Measurements from ENCODE around the gene APCDD1L.

The APCDD1L gene

DNA sequence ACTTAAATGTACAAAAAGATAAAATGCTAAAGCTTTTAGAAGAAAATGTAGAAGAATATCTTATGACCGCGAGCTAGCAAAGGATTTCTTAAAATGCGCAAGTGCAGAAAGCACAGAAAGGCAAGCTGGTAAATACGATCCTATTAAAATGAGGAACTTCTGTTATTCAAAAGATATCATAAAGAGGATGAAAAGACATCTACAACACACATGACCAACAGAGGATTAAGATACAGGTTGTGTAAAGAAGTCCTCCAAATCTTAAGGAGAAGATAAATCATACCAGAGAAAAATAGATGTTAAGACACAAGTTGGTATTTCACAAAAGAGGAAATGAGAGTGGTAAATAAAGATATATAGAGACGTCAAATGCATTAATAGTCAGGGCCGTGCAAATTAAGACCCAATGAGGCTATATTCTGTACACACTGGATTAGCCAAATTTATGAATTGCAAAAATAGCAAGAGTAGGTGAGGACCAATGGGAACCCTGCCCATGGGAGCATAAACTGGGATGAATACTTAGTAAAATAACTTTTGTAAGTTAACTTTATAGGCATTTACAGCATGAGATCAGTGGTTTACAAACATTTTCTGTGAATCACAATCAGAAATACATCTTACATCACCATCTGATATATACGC is 23.0 kb downstream of the APCDD1L start:
- no peak for DNase-seq (ENCODE audit: low spot score)

DNA sequence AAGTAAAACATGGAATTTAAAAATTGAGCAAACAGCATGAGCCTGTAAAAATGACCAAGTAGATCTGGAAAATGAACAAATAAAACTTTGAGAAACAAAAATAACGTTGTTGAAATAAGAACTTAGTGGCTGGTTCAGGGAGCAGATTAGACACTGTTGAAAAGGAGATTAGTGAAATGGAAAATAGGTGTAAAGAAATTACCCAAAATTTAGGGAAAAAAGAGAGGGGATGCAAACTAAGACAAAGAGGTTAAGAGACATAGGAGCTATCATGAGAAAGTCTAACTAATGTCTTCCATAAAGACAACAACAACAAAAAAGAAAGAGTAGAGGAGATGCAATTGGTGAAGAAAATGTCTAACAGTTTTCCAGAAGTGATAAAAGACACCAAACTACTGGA is 29.0 kb downstream of the APCDD1L start:
- no peak for DNase-seq (ENCODE audit: low spot score)

DNA sequence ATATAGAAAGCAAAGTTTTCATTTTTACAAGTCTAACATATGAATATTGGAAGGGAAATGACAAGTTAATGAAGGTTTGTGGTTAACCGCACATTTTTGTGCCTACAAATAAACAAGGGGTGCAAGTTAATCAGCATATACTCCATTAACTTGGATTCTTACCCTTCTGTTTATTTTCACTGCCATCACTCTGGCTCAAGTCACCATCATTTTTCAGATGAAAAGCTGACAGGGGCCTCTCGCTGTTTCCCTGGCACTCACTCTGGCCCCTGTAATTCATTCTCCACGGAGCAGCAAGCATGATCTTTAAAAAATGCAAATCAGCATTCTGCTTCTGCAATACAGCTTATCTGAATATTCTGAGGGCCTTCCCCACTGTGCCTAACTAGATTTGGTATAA is 29.8 kb downstream of the APCDD1L start:
- DNase-seq (ENCODE audit: low spot score), result no peak

DNA sequence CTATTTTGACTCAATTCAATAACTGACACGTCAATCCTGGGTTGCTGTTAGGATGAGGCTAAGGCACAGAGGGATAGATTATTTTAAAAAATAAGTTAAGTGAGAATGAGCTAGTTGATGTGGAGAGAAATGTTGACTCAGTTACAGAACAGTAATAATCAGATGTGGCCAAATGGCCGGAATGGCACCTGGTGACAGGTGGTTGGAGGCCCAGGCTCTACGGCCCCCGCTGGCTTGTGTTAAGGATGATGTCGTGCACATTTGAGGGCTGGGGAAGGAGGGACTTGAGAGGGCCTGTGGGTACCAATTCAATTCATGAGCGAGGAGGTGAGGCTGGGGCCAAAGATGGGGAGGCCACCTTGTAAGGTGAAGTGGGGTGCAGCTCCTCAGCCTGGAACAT is 31.7 kb downstream of the APCDD1L start:
- DNase-seq (ENCODE audit: low spot score), result no peak

DNA sequence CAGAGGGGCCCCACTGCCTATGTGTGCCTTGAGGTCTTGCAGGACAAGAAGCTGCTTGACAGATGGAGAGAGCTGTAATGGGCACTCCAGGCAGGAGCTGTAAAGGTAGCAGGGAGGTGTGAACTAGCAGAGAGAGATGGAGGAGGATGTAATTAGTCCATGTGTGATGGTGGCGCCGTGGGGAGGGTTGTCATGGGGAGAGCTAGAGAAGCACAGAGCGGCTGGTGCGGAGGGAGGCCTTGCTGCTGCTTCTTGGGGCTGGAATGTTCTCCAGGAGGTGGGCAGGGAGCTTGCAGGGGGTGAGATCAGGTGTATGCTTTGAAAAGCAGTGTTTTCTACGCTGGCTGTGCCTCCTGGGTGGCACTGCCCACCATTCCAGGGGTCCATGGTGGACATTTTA is 32.1 kb downstream of the APCDD1L start:
- no peak for DNase-seq (ENCODE audit: low spot score)

DNA sequence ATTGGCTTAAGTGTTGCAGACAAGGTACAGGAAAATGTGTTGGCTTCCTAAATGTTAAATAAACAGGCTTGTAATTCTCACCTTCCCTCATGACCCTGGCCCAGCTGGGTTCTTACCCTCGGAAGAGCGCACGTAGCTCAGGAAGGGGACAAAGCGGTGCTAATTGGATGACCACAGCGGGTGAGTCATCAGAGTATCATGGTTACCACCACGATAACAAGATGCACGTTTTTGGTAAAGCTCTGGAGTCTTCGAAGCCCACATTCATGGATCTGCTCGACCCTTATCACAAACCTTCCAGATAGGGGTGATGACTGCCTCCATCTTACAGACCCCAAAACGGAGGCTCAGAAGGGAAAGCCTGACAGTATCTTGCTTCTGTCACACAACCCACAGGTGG is 32.8 kb downstream of the APCDD1L start:
- no peak for DNase-seq (ENCODE audit: low spot score)

DNA sequence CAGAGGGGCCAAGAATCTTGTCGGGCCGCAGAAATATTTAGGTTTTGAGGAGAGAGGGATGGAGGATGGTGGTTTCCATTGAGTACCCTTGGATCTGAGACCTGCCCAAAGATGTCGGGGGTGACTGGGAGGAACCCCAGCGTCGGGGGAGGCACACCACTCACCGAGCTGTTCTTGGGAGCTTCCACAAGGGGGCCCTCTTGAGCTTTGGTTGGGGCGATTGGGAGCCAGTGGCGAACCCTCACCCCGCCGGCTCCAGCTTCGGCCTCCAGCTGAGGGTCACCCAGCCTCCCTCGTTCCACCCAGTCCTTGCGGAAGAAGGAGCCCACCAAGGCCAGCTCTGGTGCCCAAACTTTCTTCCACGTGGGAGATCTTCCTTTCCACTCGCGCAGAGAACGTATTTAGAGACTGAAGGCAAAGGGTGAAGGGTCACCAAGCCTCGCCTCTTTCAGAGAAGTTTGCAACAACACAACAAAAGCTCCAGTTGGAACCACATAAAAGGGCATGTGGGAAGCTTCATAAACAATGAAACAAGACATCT is 33.6 kb downstream of the APCDD1L start:
- peak; percentile 88 for DNase-seq (ENCODE audit: low spot score)

DNA sequence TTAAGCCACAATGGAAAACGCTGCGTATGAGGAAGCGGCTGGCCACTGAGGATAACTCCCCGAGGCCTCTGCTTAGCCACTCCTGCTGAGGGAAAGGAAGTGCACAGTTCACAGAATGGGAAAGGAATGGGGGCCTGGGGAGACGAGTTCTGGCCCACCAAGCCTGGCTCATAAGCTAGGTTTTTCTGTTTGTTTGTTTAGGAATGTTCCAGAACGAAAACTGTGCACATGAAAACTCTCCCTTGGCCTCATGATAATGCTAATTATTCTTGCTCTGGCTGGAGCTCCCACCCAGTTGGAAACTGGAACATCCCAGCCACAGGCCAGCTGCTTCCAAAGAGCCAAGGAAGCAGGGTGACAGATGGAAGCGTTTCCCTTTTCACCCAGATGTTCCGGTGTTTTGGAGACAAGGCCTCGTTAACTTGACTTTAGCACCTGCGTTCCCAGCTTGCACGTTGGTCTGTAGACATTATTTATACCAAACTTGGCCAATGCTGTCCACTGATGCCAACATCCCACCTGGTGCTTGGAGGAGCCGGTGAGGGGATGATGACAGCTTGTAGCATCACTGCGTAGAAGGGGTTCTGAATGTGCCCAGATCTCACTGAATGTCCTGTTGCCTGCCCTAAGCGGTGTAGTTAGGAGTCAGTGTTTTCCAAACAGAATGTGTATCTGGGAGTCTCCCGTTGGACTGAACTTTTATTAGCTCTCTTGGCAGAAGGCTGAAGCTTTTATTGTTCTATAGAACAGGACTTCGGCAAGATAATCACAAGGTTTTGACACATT is 34.5 kb downstream of the APCDD1L start:
- DNase-seq (ENCODE audit: low spot score), result no peak

DNA sequence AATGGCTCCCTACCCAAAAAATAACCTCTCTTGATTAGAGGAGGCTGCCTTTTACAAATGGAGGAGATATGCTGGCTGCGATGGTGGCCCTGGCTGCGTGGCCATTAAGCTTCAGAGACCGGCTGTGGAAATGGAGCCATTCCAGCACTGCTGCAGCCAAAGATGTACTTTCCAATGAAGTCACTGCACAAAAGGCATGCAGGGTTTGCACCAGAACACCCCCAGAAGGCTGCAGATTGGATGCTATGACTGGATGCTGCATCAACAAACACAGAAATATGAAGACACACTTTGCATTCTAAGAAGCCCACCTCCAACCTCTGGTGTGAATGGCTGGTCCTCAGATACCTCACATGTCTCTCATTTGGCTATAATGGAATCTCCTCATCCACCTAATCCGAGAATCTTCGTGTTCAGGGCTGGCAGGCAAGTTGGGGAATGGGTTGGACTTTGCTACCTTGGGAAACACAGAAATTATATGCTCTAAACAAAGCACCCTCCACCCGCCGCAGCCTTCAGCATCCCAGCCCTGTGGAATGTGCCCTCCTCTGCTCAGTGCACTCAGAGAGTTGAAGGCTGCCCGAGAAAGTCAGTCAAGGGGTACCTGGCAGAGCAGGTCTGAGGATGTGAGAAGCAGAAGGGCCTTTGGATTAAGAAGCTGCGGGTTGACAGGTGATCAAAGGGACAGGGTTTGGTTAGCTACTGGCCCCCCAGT is 35.3 kb downstream of the APCDD1L start:
- DNase-seq (ENCODE audit: low spot score), result no peak

DNA sequence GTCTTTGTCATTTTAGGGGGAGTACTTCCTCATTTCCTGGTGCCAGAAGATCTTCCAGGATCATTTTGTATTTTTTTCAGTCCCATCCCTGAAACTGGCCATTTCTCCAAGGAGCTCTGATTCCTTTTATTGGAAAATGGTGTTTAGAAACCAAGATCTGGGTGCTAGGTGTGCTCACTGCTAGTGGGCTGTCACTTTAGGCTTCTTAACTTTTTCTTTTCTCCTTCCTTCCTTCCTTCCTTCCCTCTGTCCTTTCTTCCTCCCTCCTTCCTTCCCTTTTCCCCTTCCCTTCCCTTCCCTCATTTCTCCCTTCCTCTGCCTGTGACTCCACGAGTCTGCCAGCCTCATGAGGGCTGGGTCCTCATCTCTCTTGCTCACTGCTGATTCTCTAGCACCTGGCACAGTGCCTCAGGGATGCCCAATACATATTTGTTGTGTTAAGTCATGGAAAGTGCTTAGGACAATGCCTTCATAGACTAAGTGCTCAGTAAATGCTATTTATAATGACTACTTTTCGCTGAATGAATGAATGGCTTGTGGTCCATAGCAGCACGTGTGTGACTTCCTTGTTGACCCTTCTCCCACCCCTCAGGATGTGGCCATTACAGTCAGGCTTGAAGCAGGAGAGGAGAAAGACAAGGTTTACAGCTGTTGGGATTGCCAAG is 36.9 kb downstream of the APCDD1L start:
- no peak for DNase-seq (ENCODE audit: low spot score)

DNA sequence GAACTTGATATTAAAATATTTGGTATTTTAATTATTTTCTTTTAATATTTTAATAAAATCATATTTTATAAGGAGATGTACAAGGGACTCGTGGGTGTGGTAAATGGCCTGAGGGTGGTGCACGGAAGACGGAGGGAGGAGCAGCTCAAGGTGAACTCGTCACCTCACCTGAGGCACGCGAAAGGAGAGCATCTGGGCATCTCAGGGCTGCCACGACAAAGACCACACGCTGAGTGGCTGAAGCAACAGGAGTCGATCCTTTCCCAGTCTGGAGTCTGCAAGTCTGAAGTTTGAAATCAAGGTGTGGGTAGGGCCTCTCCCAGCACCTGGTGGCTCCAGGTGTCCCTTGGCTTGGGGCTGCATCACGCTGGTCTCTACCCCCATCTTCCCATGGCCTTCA is 39.7 kb downstream of the APCDD1L start:
- no peak for DNase-seq (ENCODE audit: low spot score)

DNA sequence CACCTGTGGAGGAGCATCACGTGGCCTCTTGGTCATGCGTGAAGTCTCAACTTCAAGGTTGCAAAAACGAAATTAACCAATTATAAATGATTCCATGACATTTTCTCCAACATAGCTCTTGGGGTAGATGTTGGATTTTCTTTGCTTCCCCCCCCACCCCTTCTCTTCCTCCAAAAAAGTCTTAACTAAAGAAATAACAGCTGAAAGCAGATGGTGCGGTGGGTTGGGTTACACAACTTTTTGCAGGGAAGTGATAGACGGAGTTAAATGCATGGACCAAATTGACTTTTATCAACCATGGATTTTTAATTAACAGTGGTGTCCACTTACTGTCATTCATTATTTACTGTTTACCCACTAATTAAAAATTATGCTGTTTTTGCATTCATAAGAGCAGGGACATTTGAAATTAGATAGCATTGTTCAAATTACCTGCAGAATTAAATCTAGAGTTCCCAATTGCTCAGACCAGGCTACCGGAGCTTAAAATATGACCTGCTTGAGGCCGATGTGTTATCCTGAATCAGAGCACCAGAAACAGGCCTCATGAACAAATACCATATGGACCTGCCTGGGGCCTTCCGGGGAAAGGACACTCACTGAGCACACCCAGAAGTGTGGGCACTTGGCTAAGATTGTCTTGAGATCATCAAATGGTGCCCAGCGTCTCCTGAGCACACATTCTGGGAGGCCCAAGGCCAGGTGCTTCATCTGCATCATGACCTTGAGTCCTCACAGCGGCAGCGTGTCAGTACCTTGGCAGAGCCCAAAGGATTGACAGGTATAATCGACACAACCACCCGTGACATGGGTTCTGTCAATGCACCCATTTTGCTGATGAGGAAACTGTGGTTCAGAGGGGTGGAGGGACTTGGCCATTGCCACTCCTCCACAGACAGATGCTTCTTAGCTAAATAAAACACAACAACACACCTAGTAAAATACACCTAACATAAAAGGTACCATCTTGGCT is 41.5 kb downstream of the APCDD1L start:
- no peak for DNase-seq (ENCODE audit: low spot score)

DNA sequence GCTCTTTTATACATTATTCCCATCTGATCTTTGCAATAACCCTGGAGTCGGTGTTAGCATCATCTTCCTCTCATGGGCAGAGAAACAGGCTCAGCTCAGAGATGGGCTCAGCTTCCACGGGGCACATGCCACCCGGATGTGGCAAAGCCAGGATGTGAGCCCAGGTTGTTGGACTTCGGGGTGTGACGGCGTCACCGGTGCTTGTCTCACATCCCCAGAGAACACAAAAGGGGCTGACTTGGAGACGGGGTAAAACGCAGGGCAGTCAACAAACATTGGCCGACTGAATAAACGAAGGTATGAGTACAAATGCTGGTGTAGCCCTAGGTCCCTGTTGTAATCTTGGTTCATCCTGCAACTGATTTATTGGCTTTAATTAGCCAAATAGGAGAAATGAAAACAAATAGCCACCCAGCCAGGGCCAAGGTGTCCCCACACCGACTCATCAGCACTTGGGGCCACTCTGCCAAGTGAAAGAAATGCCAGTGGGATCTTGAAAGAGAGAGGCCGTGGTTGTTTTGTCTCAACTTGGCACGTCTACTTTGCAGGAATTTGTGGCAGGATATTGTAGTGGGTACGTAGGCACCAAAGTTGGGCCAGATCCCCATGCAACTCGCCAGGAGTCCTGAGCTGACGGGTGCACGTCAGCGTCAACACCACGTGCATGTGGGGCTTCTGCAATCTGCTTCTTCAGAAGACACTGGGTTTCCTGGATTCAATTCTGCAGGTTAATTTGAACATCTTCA is 42.8 kb downstream of the APCDD1L start:
- no peak for DNase-seq (ENCODE audit: low spot score)

DNA sequence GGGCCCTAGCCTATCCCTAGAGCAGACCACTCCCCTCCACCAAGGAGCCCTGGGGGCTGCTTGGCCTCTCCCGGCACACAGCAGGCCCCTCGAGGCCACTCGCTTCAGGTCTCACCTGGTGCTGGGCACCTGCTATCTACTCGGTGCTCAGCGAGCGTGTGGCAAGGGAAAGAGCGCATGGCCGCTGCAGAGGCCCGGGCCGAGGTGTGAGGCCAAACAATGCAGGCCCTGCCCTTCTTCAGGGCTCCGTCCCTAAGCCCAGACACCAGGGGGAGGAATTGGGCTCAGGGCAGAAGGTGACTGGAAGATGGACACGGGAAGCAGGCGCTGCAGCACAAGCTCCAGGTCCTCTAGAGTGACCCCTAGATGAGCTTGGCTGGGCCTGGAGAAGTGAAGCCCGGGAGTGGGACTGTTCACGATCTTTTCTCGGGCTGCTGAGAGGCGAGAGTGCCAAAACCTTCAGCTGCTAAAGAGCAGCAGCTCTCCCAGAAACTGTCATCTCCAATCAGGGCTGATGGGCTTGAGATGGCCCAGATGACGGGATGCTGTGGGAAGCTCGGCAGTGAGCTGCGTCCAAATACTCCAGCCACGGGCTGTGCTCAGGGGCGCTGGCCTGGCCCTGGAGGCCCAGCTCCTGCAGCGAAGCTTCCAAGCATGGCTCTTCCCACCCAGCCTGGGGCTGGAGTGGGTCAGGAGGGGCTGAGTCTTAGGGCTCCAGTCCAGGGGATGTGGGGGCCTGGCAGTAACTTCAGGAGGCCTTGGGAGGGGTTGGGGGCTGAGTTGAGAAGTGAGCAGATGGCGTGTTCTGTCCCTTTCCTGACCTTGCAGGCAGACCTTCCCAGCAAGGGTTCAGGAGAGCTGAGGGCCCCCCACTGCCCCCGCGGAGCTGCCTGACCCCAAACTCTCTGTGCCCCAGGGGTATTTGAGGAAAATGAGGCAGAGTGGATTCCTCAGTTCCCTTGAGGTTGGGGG is 43.7 kb downstream of the APCDD1L start:
- no peak for DNase-seq (ENCODE audit: low spot score)

DNA sequence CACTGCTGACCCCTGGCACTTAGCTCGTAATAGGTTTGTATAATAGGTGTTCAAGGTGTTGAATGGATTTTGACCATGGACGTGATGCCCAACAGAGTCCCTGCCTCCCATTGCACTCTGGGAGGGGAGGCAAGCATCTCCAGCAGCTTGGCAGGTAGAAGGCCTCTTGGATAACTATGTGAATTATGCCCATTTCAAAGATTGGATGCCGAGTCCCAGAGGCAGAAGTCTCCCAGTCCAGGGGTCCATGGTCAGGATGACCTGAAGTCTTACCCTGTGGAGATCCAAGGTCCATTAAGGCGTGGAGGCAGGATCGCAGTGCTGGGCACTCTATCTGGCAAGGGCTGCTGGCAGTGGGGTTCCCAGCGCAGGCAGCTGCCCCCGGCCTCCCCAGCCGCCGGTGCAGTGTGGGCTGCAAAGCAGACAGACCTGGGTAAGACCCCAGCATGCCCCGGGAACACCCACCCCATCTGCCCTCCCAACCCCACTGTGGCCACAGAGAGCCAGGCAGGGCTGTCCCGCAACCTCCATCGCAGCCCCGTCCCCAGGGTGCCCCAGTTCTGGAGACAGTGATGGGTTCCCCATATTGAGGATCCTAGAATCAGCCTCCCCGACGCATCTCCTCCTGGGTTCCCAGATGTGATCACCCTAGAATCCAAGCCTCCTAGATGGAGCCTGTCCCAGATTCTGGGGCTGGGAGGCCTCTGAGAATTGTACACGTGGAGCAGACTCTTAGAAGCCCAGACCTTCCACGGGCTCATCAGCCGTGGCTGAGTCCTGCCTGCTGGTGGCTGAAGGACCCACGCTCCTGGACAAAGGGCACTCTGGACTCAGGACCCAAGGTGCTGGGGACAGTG is 44.6 kb downstream of the APCDD1L start:
- DNase-seq (ENCODE audit: low spot score), result no peak

DNA sequence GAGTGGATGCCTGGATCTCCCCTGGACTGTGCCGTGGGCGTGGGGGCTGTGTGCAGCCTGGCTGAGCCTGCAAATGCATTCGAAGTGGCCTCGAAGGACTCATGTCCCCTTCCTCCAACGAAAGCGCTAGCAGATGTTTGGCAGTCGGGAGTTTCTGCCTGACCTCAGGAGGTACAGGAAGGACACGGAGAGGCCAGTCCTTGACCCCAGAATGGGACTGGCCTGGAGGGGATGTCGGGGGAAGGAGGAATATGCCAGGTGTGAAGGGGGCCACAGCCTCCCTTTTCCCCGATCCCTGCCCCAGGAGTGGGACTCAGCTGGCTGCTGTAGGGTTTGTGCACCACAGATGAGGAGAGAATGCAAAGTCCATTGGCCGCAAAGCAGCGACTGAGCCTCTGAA is 45.6 kb downstream of the APCDD1L start:
- DNase-seq (ENCODE audit: low spot score), result no peak

DNA sequence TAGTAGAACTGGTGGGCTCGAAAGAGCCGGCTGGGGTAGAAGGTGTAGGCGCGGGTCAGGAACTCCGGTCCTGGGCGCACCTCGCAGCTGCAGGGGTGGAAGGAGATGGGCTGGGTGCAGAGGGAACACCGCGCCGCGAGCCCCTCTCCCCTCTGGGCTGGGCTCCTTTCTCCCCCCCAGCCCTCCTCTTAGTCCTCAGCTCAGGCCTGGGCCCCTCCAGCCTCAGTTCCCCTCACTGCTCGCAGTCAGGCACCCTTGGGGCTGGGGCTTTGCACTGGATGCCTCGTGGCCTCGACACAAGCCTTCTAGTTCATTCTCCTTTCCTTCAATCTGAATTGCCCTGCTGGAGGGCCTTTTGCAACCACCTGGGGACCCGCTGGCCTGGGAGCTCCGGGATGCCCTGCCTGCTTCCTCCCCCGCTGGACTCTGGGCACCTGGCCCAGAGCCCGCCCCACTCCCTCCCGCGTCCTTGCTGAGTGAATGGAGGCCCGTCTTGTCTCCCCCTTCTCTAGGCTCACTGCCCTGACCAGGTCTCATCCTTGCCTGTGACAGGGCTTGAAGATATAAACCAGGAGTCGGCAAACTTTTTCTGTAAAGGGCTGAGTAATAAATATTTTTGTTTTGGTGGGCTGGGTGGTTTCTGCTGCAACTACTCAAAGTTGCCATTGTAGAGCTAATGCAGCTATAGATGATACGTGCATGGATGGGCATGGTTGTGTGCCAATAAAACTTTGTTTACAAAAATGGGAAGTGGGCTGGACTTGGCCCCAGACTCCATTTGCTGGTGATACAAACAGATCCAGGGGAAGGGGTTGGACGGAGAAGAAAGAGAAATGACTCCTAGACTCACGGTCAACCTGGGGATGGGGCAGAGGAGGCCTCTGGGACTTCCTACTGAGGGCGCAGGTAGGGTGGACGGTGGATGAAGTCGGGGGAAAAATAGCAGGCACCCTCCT is 47.3 kb downstream of the APCDD1L start:
- no peak for DNase-seq (ENCODE audit: low spot score)

Data from HuH-7.5 (cell line).